Large intestine (tissue), 3 donors: Measurements from ENCODE around the gene ASTN2. TPM values are rescaled to one million over a fixed set of nuclear protein-coding genes. Genes with fewer than 3 reads are reported as not detected.
A peak's percentile ranks its signal among the peaks of the same experiment; 100 is the strongest.

ENCODE experiments used
- DNase-seq, 2 donors: peaks; one replicate each; pipeline versions ENCODE4 v3.0.0 to v3.0.0-alpha.2; 2013
- H3K27ac ChIP-seq: one replicate; pipeline ENCODE4 v1.5.1; 2013; ENCODE audit warnings: low read length
- H3K27me3 ChIP-seq: 2 replicates; pipeline ENCODE4 v1.6.1; 2013; ENCODE audit warnings: low read length; ENCODE audit not compliant: control insufficient read depth, insufficient read depth
- H3K36me3 ChIP-seq: 2 replicates; pipeline ENCODE4 v1.6.1; 2013; ENCODE audit warnings: low read length; ENCODE audit not compliant: control insufficient read depth, insufficient read depth
- H3K4me1 ChIP-seq: one replicate; pipeline ENCODE4 v1.6.1; 2013; ENCODE audit warnings: low read length; ENCODE audit not compliant: control insufficient read depth, insufficient read depth
- H3K4me3 ChIP-seq: one replicate; pipeline ENCODE4 v1.5.1; 2013; ENCODE audit warnings: low read length
- H3K9me3 ChIP-seq: one replicate; pipeline ENCODE4 v1.6.1; 2013; ENCODE audit warnings: mild to moderate bottlenecking, low read depth, low read length, moderate library complexity; ENCODE audit not compliant: control insufficient read depth
- WGBS: methylation state at CpG from one replicate; pipeline ENCODE4 v1.1.5; 2013; ENCODE audit warnings: low lambda C conversion rate; ENCODE audit not compliant: insufficient coverage; 5-methylcytosine and 5-hydroxymethylcytosine counted together
- polyA plus RNA-seq: library from polyadenylated mRNA; unstranded; fragments of 120-200 nt; gene quantifications from one replicate; pipeline ENCODE4 v1.2.1, GENCODE V29; 2013

Gene ASTN2
- polyA plus RNA-seq, 1 donor, result 11.4 TPM

- WGBS, result no CpG with 5 or more reads among the region's 5 CpGs
- DNase-seq, result peak; percentile 82 to 93
- Histone ChIP-seq H3K4me1 (peaks cover 20% of the 10 kb centered on the region), H3K27ac (peak overlapping the region; percentile 79), H3K36me3 (no peaks in the 10 kb centered on the region), H3K4me3 (no peak overlapping the region), H3K9me3 (no peaks in the 10 kb centered on the region), H3K27me3 (no peaks in the 10 kb centered on the region)
Observed at GRCh38 chr9:116566677-116567488, 848.0 kb downstream of the ASTN2 start.

- Histone ChIP-seq H3K36me3 (no peaks in the 10 kb centered on the region), H3K4me1 (peaks cover 15% of the 10 kb centered on the region), H3K4me3 (no peak overlapping the region), H3K9me3 (no peaks in the 10 kb centered on the region), H3K27me3 (no peaks in the 10 kb centered on the region), H3K27ac (peak overlapping the region; percentile 19)
- DNase-seq, result no peak
Observed at GRCh38 chr9:116565986-116566385, 848.9 kb downstream of the ASTN2 start.

GRCh38 chr9:116564266-116564793 lies 850.5 kb downstream of the ASTN2 start:
- H3K4me1 ChIP-seq, result peaks cover 15% of the 10 kb centered on the region
- no peak overlapping the region for H3K4me3 ChIP-seq
- H3K9me3 ChIP-seq, result no peaks in the 10 kb centered on the region
- 91% methylated on average over 1 of the region's 3 CpGs for WGBS
- DNase-seq, result no peak
- no peak overlapping the region for H3K27ac ChIP-seq
- H3K27me3 ChIP-seq, result no peaks in the 10 kb centered on the region
- H3K36me3 ChIP-seq, result no peaks in the 10 kb centered on the region

GRCh38 chr9:116558818-116559540 lies 855.9 kb downstream of the ASTN2 start:
- Histone ChIP-seq H3K27me3 (no peaks in the 10 kb centered on the region), H3K27ac (no peak overlapping the region), H3K4me3 (no peak overlapping the region), H3K9me3 (no peaks in the 10 kb centered on the region), H3K36me3 (no peaks in the 10 kb centered on the region), H3K4me1 (no peaks in the 10 kb centered on the region)
- DNase-seq, result no peak
- no CpG with 5 or more reads among the region's 5 CpGs for WGBS

GRCh38 chr9:116558035-116558434 lies 856.8 kb downstream of the ASTN2 start:
- H3K36me3 ChIP-seq, result no peaks in the 10 kb centered on the region
- no peak overlapping the region for H3K4me3 ChIP-seq
- no peaks in the 10 kb centered on the region for H3K9me3 ChIP-seq
- H3K4me1 ChIP-seq, result no peaks in the 10 kb centered on the region
- DNase-seq, result no peak
- no peak overlapping the region for H3K27ac ChIP-seq
- no peaks in the 10 kb centered on the region for H3K27me3 ChIP-seq

GRCh38 chr9:116555556-116556155 lies 859.2 kb downstream of the ASTN2 start:
- H3K4me3 ChIP-seq, result no peak overlapping the region
- 80% methylated on average over 1 of the region's 3 CpGs for WGBS

GRCh38 chr9:116555119-116555518 lies 859.7 kb downstream of the ASTN2 start:
- no peaks in the 10 kb centered on the region for H3K9me3 ChIP-seq
- no CpG with 5 or more reads among the region's 7 CpGs for WGBS
- no peak for DNase-seq

More at GRCh38 chr9:116555556-116556155, 859.2 kb downstream of the ASTN2 start:
- no peak for DNase-seq
- Histone ChIP-seq H3K27ac (no peak overlapping the region), H3K36me3 (no peaks in the 10 kb centered on the region), H3K27me3 (no peaks in the 10 kb centered on the region), H3K9me3 (no peaks in the 10 kb centered on the region), H3K4me1 (peaks cover 5% of the 10 kb centered on the region)

GRCh38 chr9:116550696-116551436 lies 864.0 kb downstream of the ASTN2 start:
- no peak overlapping the region for H3K4me3 ChIP-seq
- H3K4me1 ChIP-seq, result peaks cover 48% of the 10 kb centered on the region
- WGBS, result no CpG with 5 or more reads among the region's 3 CpGs
- no peaks in the 10 kb centered on the region for H3K27me3 ChIP-seq
- H3K9me3 ChIP-seq, result no peaks in the 10 kb centered on the region
- no peak overlapping the region for H3K27ac ChIP-seq
- peak in 1 of 2 donors; percentile 35 for DNase-seq
- H3K36me3 ChIP-seq, result no peaks in the 10 kb centered on the region

More at GRCh38 chr9:116555119-116555518, 859.7 kb downstream of the ASTN2 start:
- Histone ChIP-seq H3K27ac (no peak overlapping the region), H3K4me3 (no peak overlapping the region), H3K27me3 (no peaks in the 10 kb centered on the region), H3K36me3 (no peaks in the 10 kb centered on the region), H3K4me1 (peaks cover 9% of the 10 kb centered on the region)

- WGBS, result 90% methylated on average over 2 of the region's 5 CpGs
- Histone ChIP-seq H3K27me3 (no peaks in the 10 kb centered on the region), H3K4me1 (peaks cover 48% of the 10 kb centered on the region), H3K4me3 (no peak overlapping the region), H3K27ac (peak overlapping the region; percentile 72), H3K9me3 (no peaks in the 10 kb centered on the region), H3K36me3 (no peaks in the 10 kb centered on the region)
- peak in 1 of 2 donors; percentile 11 for DNase-seq
Observed at GRCh38 chr9:116549786-116550660, 864.8 kb downstream of the ASTN2 start.
